TTC549 (cell line): Measurements from ENCODE around the gene RIPOR2.

ENCODE experiments used
- FAIRE-seq: peaks from 2 replicates; lab custom pipeline; 2012; peaks lifted over from hg19 to GRCh38; lab: Jason Lieb, UNC

The RIPOR2 gene

GRCh38 chr6:24844061-24844460, 91.7 kb downstream of the RIPOR2 start:
- no peak for FAIRE-seq

GRCh38 chr6:24840187-24840586, 95.6 kb downstream of the RIPOR2 start:
- FAIRE-seq: no peak

GRCh38 chr6:24838994-24839393, 96.8 kb downstream of the RIPOR2 start:
- no peak for FAIRE-seq

GRCh38 chr6:24838081-24838480, 97.7 kb downstream of the RIPOR2 start:
- FAIRE-seq: no peak

GRCh38 chr6:24836109-24836508, 99.7 kb downstream of the RIPOR2 start:
- no peak for FAIRE-seq

- no peak for FAIRE-seq
Observed at GRCh38 chr6:24833711-24834386, 101.9 kb downstream of the RIPOR2 start.

- no peak for FAIRE-seq
Observed at GRCh38 chr6:24832794-24833193, 103.0 kb downstream of the RIPOR2 start.

GRCh38 chr6:24831771-24832716, 103.7 kb downstream of the RIPOR2 start:
- no peak for FAIRE-seq

- FAIRE-seq: no peak
Observed at GRCh38 chr6:24829657-24830056, 106.1 kb downstream of the RIPOR2 start.

- no peak for FAIRE-seq
Observed at GRCh38 chr6:24827970-24828369, 107.8 kb downstream of the RIPOR2 start.

GRCh38 chr6:24827162-24827561, 108.6 kb downstream of the RIPOR2 start:
- no peak for FAIRE-seq

- FAIRE-seq: no peak
Observed at GRCh38 chr6:24825130-24825630, 110.6 kb downstream of the RIPOR2 start.

GRCh38 chr6:24824142-24824938, 111.4 kb downstream of the RIPOR2 start:
- FAIRE-seq: no peak

GRCh38 chr6:24823185-24823584, 112.6 kb downstream of the RIPOR2 start:
- no peak for FAIRE-seq

- no peak for FAIRE-seq
Observed at GRCh38 chr6:24822696-24823095, 113.1 kb downstream of the RIPOR2 start.

GRCh38 chr6:24821860-24822444, 113.8 kb downstream of the RIPOR2 start:
- no peak for FAIRE-seq

GRCh38 chr6:24818346-24818745, 117.4 kb downstream of the RIPOR2 start:
- FAIRE-seq: no peak

- no peak for FAIRE-seq
Observed at GRCh38 chr6:24809728-24810127, 126.0 kb downstream of the RIPOR2 start.

GRCh38 chr6:24807584-24807983, 128.2 kb downstream of the RIPOR2 start:
- FAIRE-seq: no peak

GRCh38 chr6:24802271-24803059, 133.3 kb downstream of the RIPOR2 start:
- no peak for FAIRE-seq

- no peak for FAIRE-seq
Observed at GRCh38 chr6:24799541-24799915, 136.2 kb downstream of the RIPOR2 start.
